NCI-H1436 (cell line): ENCODE data around the gene FAM162A.
"Not testable (repeated sequence)": the region's sequence is repeated elsewhere in the genome, so short reads cannot be mapped to it uniquely, and the experiment has no call there.

Experiments used
- DNase-seq: peaks from one replicate; lab custom pipeline; 2025; lab: John Stamatoyannopoulos, UW

The FAM162A gene

GRCh38 chr3:122421101-122421500 lies 37.1 kb downstream of the FAM162A start:
- no peak for DNase-seq

GRCh38 chr3:122421836-122422235 lies 37.9 kb downstream of the FAM162A start:
- no peak for DNase-seq

- no peak for DNase-seq
Measured at GRCh38 chr3:122427857-122428471, 44.0 kb downstream of the FAM162A start.

- DNase-seq = no peak
Measured at GRCh38 chr3:122430371-122430770, 46.4 kb downstream of the FAM162A start.

- no peak for DNase-seq
Measured at GRCh38 chr3:122435950-122436349, 52.0 kb downstream of the FAM162A start.

- DNase-seq = no peak
Measured at GRCh38 chr3:122443090-122443489, 59.1 kb downstream of the FAM162A start.

- DNase-seq = not testable (repeated sequence)
Measured at GRCh38 chr3:122443762-122444490, 59.9 kb downstream of the FAM162A start.

- DNase-seq = not testable (repeated sequence)
Measured at GRCh38 chr3:122444491-122444887, 60.5 kb downstream of the FAM162A start.

- not testable (repeated sequence) for DNase-seq
Measured at GRCh38 chr3:122448218-122448617, 64.2 kb downstream of the FAM162A start.

GRCh38 chr3:122451371-122451770 lies 67.4 kb downstream of the FAM162A start:
- no peak for DNase-seq

GRCh38 chr3:122456074-122456473 lies 72.1 kb downstream of the FAM162A start:
- no peak for DNase-seq

- DNase-seq = no peak
Measured at GRCh38 chr3:122457706-122458105, 73.7 kb downstream of the FAM162A start.

- DNase-seq = no peak
Measured at GRCh38 chr3:122458992-122459391, 75.0 kb downstream of the FAM162A start.

GRCh38 chr3:122461806-122462205 lies 77.8 kb downstream of the FAM162A start:
- no peak for DNase-seq
